KMS-11 (cell line): ENCODE results near the gene KIAA1328.

Experiments
- H2AFZ ChIP-seq: fragments of 200-600 bp; sonication (generic); 2 replicates; pipeline ENCODE4 v1.6.1; 2016; ENCODE audit warnings: antibody characterized with exemption, mixed run types, low read depth
- H3K27ac ChIP-seq: fragments of 200-600 bp; sonication (generic); 2 replicates; pipeline ENCODE4 v1.6.1; 2016; ENCODE audit warnings: mild to moderate bottlenecking, mixed run types
- H3K27me3 ChIP-seq: fragments of 200-600 bp; sonication (generic); 2 replicates; pipeline ENCODE4 v1.6.1; 2017; ENCODE audit warnings: mild to moderate bottlenecking, low read depth, mixed run types, moderate library complexity; ENCODE audit not compliant: insufficient read depth
- H3K36me3 ChIP-seq: fragments of 200-600 bp; sonication (generic); 2 replicates; pipeline ENCODE4 v1.6.1; 2017; ENCODE audit warnings: mild to moderate bottlenecking, mixed run types; ENCODE audit not compliant: insufficient read depth
- H3K4me1 ChIP-seq: fragments of 200-600 bp; sonication (generic); 2 replicates; pipeline ENCODE4 v1.6.1; 2016; ENCODE audit warnings: mild to moderate bottlenecking, low read depth, mixed run types; ENCODE audit not compliant: poor library complexity, severe bottlenecking
- H3K4me2 ChIP-seq: fragments of 200-600 bp; sonication (generic); 2 replicates; pipeline ENCODE4 v1.7.0; 2016; ENCODE audit warnings: mild to moderate bottlenecking, mixed run types
- H3K4me3 ChIP-seq: fragments of 200-600 bp; sonication (generic); IDR thresholded peaks from 2 replicates; pipeline ENCODE4 v1.6.1; 2017; ENCODE audit warnings: low read depth, low read length, mixed read lengths; ENCODE audit not compliant: insufficient read depth
- H3K79me2 ChIP-seq: fragments of 200-600 bp; sonication (generic); 2 replicates; pipeline ENCODE4 v1.6.1; 2016; ENCODE audit warnings: low read depth, mixed run types; ENCODE audit not compliant: insufficient read depth
- H3K9ac ChIP-seq: fragments of 200-600 bp; sonication (generic); 2 replicates; pipeline ENCODE4 v1.6.1; 2016; ENCODE audit warnings: mild to moderate bottlenecking, mixed run types
- H4K20me1 ChIP-seq: fragments of 200-600 bp; sonication (generic); 2 replicates; pipeline ENCODE4 v1.6.1; 2016; ENCODE audit warnings: mild to moderate bottlenecking, mixed run types; ENCODE audit not compliant: insufficient read depth
- CTCF ChIP-seq: fragments of 200-600 bp; sonication (generic); conservative IDR thresholded peaks from 2 replicates; pipeline ENCODE4 v1.6.1; 2017; ENCODE audit warnings: low read depth, mild to moderate bottlenecking, antibody characterized with exemption, low read length, moderate library complexity, mixed read lengths

KIAA1328 gene

GRCh38 chr18:36817039-36817438, 11.9 kb upstream of the KIAA1328 start:
- TF ChIP-seq CTCF: no peak
- Histone ChIP-seq H4K20me1 (no peaks in the 10 kb centered on the region), H3K27me3 (no peaks in the 10 kb centered on the region), H3K79me2 (no peaks in the 10 kb centered on the region), H3K4me1 (no peaks in the 10 kb centered on the region), H2AFZ (no peak overlapping the region), H3K4me2 (no peak overlapping the region), H3K9ac (no peak overlapping the region), H3K27ac (no peak overlapping the region), H3K4me3 (no peak overlapping the region), H3K36me3 (no peaks in the 10 kb centered on the region; the same call in 1 of the 2 replicates)

GRCh38 chr18:36818652-36819051, 10.3 kb upstream of the KIAA1328 start:
- no peaks in the 10 kb centered on the region; the same call in 1 of the 2 replicates for H3K36me3 ChIP-seq
- H2AFZ ChIP-seq: no peak overlapping the region
- no peak overlapping the region for H3K4me3 ChIP-seq
- peaks cover under 1% of the 10 kb centered on the region for H3K4me1 ChIP-seq
- no peaks in the 10 kb centered on the region for H4K20me1 ChIP-seq
- H3K79me2 ChIP-seq: peaks cover 3% of the 10 kb centered on the region; the same call in 1 of the 2 replicates
- no peak overlapping the region for H3K4me2 ChIP-seq
- no peak overlapping the region for H3K9ac ChIP-seq
- no peaks in the 10 kb centered on the region for H3K27me3 ChIP-seq
- no peak overlapping the region for H3K27ac ChIP-seq
- TF ChIP-seq CTCF: no peak

GRCh38 chr18:36819621-36820020, 9.3 kb upstream of the KIAA1328 start:
- TF ChIP-seq CTCF: no peak
- Histone ChIP-seq H3K27me3 (no peaks in the 10 kb centered on the region), H3K27ac (no peak overlapping the region), H3K9ac (no peak overlapping the region), H3K4me3 (no peak overlapping the region), H3K4me2 (no peak overlapping the region), H2AFZ (no peak overlapping the region), H3K36me3 (no peaks in the 10 kb centered on the region; the same call in 1 of the 2 replicates), H4K20me1 (no peaks in the 10 kb centered on the region), H3K4me1 (peaks cover 10% of the 10 kb centered on the region), H3K79me2 (peaks cover 3% of the 10 kb centered on the region; the same call in 1 of the 2 replicates)

GRCh38 chr18:36821681-36822080, 7.2 kb upstream of the KIAA1328 start:
- Histone ChIP-seq H3K4me2 (no peak overlapping the region), H3K9ac (no peak overlapping the region), H3K4me3 (no peak overlapping the region), H2AFZ (no peak overlapping the region), H3K27me3 (no peaks in the 10 kb centered on the region), H3K36me3 (no peaks in the 10 kb centered on the region; the same call in 1 of the 2 replicates), H3K27ac (no peak overlapping the region), H3K4me1 (peaks cover 19% of the 10 kb centered on the region), H4K20me1 (no peaks in the 10 kb centered on the region), H3K79me2 (peaks cover 16% of the 10 kb centered on the region; the same call in 1 of the 2 replicates)
- TF ChIP-seq CTCF: no peak
